ES-I3 (cell line): ENCODE results near the gene MAPK7.

Experiments used
- H3K36me3 ChIP-seq: 2 replicates; pipeline ENCODE4 v1.6.1; 2013; ENCODE audit warnings: mild to moderate bottlenecking, low read length, control low read depth, moderate library complexity; ENCODE audit not compliant: insufficient read depth
- H3K4me1 ChIP-seq: 2 replicates; pipeline ENCODE4 v1.6.1; 2013; ENCODE audit warnings: mild to moderate bottlenecking, control low read depth, low read length; ENCODE audit not compliant: insufficient read depth
- H3K9ac ChIP-seq: 2 replicates; pipeline ENCODE4 v1.6.1; 2013; ENCODE audit warnings: low read depth, mild to moderate bottlenecking, low read length, moderate library complexity
- H3K9me3 ChIP-seq: 2 replicates; pipeline ENCODE4 v1.6.1; 2013; ENCODE audit warnings: mild to moderate bottlenecking, low read length, moderate library complexity; ENCODE audit not compliant: control insufficient read depth, insufficient read depth

MAPK7 gene

GRCh38 chr17:19378416-19379360, at the start of gene MAPK7:
Gene MAPK7 (plus strand): TSS chr17:19378498. CDS start chr17:19378901, 403 bp downstream.
- H3K9ac ChIP-seq = peak within 1 kb of the TSS; percentile 80
- H3K9me3 ChIP-seq = no peaks in the 10 kb centered on the region
- H3K4me1 ChIP-seq = peaks cover 6% of the 10 kb centered on the region; the same call in 1 of the 2 replicates
- peaks cover 31% of the 10 kb centered on the region; the same call in 1 of the 2 replicates for H3K36me3 ChIP-seq

GRCh38 chr17:19329136-19329535, 49.2 kb upstream of the MAPK7 start:
- Histone ChIP-seq H3K9me3 (peaks cover 9% of the 10 kb centered on the region), H3K36me3 (peaks cover 3% of the 10 kb centered on the region), H3K9ac (no peak overlapping the region), H3K4me1 (peaks cover 3% of the 10 kb centered on the region; the same call in 1 of the 2 replicates)

GRCh38 chr17:19329839-19330238, 48.5 kb upstream of the MAPK7 start:
- H3K4me1 ChIP-seq = peaks cover 3% of the 10 kb centered on the region; the same call in 1 of the 2 replicates
- H3K9me3 ChIP-seq = peaks cover 9% of the 10 kb centered on the region
- no peak overlapping the region for H3K9ac ChIP-seq
- peaks cover 3% of the 10 kb centered on the region for H3K36me3 ChIP-seq

DNA sequence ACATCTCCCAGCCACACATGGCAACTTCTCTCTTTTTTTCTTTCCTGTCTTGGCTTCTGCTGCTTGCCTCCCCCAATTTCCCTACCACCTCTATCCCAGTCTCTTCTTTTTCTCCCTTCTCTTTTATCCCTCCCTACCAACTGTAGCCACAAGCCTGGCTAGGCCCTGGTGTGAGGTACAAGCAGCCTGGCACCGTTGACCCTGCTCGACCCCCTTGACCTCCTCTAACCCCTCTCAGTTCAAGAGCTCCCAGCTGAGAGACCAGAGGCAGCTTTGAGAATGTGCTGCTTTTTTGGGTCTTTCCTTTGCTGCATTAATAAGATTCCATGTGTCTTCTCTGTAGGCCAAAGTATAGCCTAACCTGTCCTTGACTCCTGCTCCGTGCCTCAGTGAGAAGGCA, 48.0 kb upstream of the MAPK7 start:
- Histone ChIP-seq H3K9me3 (peaks cover 5% of the 10 kb centered on the region; the same call in 1 of the 2 replicates), H3K36me3 (peaks cover 3% of the 10 kb centered on the region), H3K4me1 (peaks cover 3% of the 10 kb centered on the region; the same call in 1 of the 2 replicates), H3K9ac (no peak overlapping the region)

DNA sequence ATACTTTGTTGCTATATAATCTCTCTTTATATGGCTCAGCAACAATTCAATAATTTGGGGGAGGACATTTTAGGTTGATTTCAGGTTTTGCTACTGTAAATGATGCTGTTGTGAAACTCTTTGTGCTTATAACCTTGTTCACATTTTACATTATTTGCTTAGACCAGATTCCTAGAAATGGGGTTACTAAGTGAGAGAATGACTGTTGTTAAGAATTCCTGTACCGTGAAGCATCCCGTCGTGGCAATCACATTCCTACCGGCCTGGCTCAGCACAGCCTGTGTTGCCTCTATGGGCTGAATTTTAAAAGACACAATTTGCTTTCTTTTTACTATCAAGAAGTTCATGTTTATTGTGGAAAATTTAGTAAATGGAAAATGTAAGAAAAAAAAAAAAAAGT, 47.2 kb upstream of the MAPK7 start:
- peaks cover 3% of the 10 kb centered on the region for H3K36me3 ChIP-seq
- 0 out of 2 replicates have a peak, but pooled peaks cover under 1% of the 10 kb centered on the region for H3K9me3 ChIP-seq
- H3K9ac ChIP-seq = no peak overlapping the region
- peaks cover 3% of the 10 kb centered on the region; the same call in 1 of the 2 replicates for H3K4me1 ChIP-seq

GRCh38 chr17:19331543-19332245, 46.6 kb upstream of the MAPK7 start:
- H3K36me3 ChIP-seq = peaks cover 3% of the 10 kb centered on the region

GRCh38 chr17:19332371-19333131, 45.7 kb upstream of the MAPK7 start:
- Histone ChIP-seq H3K36me3 (peaks cover 3% of the 10 kb centered on the region), H3K9me3 (no peaks in the 10 kb centered on the region), H3K4me1 (peaks cover 3% of the 10 kb centered on the region; the same call in 1 of the 2 replicates), H3K9ac (no peak overlapping the region)

More at GRCh38 chr17:19331543-19332245, 46.6 kb upstream of the MAPK7 start:
- Histone ChIP-seq H3K9ac (no peak overlapping the region), H3K9me3 (no peaks in the 10 kb centered on the region), H3K4me1 (peaks cover 3% of the 10 kb centered on the region; the same call in 1 of the 2 replicates)

GRCh38 chr17:19333132-19333440, 45.2 kb upstream of the MAPK7 start:
- Histone ChIP-seq H3K4me1 (peaks cover 3% of the 10 kb centered on the region; the same call in 1 of the 2 replicates), H3K36me3 (peaks cover 3% of the 10 kb centered on the region)

GRCh38 chr17:19333736-19334290, 44.5 kb upstream of the MAPK7 start:
- H3K4me1 ChIP-seq = peaks cover 9% of the 10 kb centered on the region
- H3K9ac ChIP-seq = no peak overlapping the region
- peaks cover 3% of the 10 kb centered on the region for H3K36me3 ChIP-seq
- no peaks in the 10 kb centered on the region for H3K9me3 ChIP-seq

More at GRCh38 chr17:19333132-19333440, 45.2 kb upstream of the MAPK7 start:
- no peak overlapping the region for H3K9ac ChIP-seq
- no peaks in the 10 kb centered on the region for H3K9me3 ChIP-seq

DNA sequence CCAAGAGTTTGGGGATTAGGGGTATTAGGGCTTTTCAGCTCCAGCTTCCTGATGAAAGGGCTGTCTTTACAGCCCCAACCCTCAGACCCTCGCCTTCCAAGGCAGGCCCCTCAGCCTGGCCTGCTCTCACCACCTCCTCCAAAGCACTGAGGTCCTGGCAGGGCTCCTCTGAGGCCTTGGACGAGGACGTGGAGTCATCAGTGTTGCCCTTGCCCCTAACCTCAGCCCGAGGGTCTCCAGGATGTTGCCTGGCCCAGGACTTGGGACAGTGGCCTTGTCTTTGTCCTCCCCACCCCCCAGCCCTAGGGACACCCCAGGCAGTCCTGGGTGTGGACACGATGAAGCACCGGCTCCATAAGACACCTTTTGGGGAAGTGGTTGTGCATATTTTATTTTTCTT, 44.0 kb upstream of the MAPK7 start:
- peaks cover 1% of the 10 kb centered on the region for H3K36me3 ChIP-seq
- no peak overlapping the region for H3K9ac ChIP-seq
- H3K4me1 ChIP-seq = peaks cover 15% of the 10 kb centered on the region
- H3K9me3 ChIP-seq = no peaks in the 10 kb centered on the region

DNA sequence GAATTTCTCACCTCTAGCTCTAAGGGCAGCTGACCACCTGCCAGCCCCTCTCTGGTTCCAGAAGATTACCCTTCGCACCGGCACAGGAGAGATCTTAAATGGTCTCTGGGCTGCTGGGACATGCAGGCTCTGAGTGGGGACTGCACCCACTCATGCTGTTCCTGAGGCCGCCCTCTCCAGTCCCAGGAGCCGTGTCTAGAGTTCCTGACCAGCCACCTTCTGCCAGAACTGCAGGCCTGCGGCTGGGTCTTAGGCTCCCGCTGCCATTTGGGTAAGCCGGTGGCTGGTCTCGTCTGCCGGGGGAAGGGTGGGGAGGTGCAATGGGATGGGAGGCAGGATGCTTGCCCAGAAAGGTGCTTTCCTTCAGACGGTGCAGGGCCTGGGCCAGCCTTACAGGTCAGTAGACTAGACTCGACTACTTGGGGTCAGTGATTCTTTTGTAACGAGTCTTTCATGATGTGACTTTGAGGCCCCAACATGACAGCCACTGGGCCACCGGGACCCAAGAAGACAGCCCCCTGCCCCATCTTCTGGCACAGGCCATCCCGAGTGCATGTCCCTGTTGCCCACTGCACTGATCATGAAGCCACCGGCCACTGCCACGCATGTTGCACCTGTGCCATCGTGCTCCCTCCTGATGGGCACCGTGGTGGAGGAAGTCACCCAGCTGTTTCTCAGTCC, 42.2 kb upstream of the MAPK7 start:
- Histone ChIP-seq H3K9ac (no peak overlapping the region), H3K36me3 (no peaks in the 10 kb centered on the region; the same call in 1 of the 2 replicates), H3K9me3 (no peaks in the 10 kb centered on the region), H3K4me1 (peaks cover 15% of the 10 kb centered on the region)

GRCh38 chr17:19336938-19337711, 41.2 kb upstream of the MAPK7 start:
- no peaks in the 10 kb centered on the region for H3K9me3 ChIP-seq
- no peak overlapping the region for H3K9ac ChIP-seq
- H3K4me1 ChIP-seq = peaks cover 17% of the 10 kb centered on the region
- H3K36me3 ChIP-seq = no peaks in the 10 kb centered on the region; the same call in 1 of the 2 replicates

- Histone ChIP-seq H3K4me1 (peaks cover 22% of the 10 kb centered on the region), H3K36me3 (no peaks in the 10 kb centered on the region), H3K9ac (no peak overlapping the region), H3K9me3 (no peaks in the 10 kb centered on the region)
Measured at GRCh38 chr17:19337712-19338023, 40.6 kb upstream of the MAPK7 start.
